H1 (cell line): ENCODE data around the gene SDSL. TPM values are rescaled to one million over a fixed set of nuclear protein-coding genes. Genes with fewer than 3 reads are reported as not detected.

Experiments used
- ASH2L ChIP-seq: fragments of 200-600, 300-600 bp; sonication (generic); IDR thresholded peaks from one replicate; pipeline ENCODE4 v1.7.1; 2017; ENCODE audit warnings: low read length
- BCL11A ChIP-seq, 2 experiments: IDR thresholded peaks; one replicate each; pipeline ENCODE4 v1.6.1; 2011; ENCODE audit warnings: low read depth in 2 of 2, low read length in 2 of 2, mild to moderate bottlenecking in 2 of 2
- CBX8 ChIP-seq: fragments of 300-800, 300-1000 bp; sonication (generic); IDR thresholded peaks from 2 replicates; pipeline ENCODE4 v1.7.1; 2016; ENCODE audit warnings: low read depth, low read length, borderline replicate concordance
- CEBPB ChIP-seq: IDR thresholded peaks from 2 replicates; pipeline ENCODE4 v1.6.1; 2012; ENCODE audit warnings: low read depth, low read length
- CREB1 ChIP-seq: IDR thresholded peaks from 2 replicates; pipeline ENCODE4 v1.6.1; 2012; ENCODE audit warnings: inconsistent platforms
- CTBP2 ChIP-seq: IDR thresholded peaks from 2 replicates; pipeline ENCODE4 v1.7.0; 2011; ENCODE audit warnings: borderline replicate concordance, mild to moderate bottlenecking, moderate library complexity, mixed read lengths, low read length; ENCODE audit not compliant: insufficient read depth, insufficient read length
- EZH2 ChIP-seq: fragments of 200-600 bp; sonication (generic); IDR thresholded peaks from 2 replicates; pipeline ENCODE4 v1.7.1; 2012; ENCODE audit warnings: low read depth, mild to moderate bottlenecking, moderate library complexity, low read length, inconsistent platforms; ENCODE audit not compliant: severe bottlenecking
- FOSL1 ChIP-seq: IDR thresholded peaks from 2 replicates; pipeline ENCODE4 v1.6.1; 2011; ENCODE audit warnings: mild to moderate bottlenecking, low read depth, low read length, moderate library complexity; ENCODE audit not compliant: insufficient read depth
- HDAC2 ChIP-seq, 2 experiments: fragments of 300-600 bp in 1 of 2; sonication (generic) in 1 of 2; IDR thresholded peaks; 2 replicates each; pipeline ENCODE4 v1.6.1; 2011 to 2012; ENCODE audit warnings: low read depth in 2 of 2, low read length in 2 of 2, mild to moderate bottlenecking in 2 of 2, moderate library complexity in 2 of 2, borderline replicate concordance in 1 of 2, inconsistent platforms in 1 of 2
- JUN ChIP-seq: IDR thresholded peaks from 2 replicates; pipeline ENCODE4 v1.6.1; 2011; ENCODE audit warnings: low read depth, mild to moderate bottlenecking, improper control_type of control experiment, low read length
- RAD21 ChIP-seq, 2 experiments: IDR thresholded peaks in 1 of 2; conservative IDR thresholded peaks in 1 of 2; 2 replicates each; pipeline ENCODE4 v1.6.1; 2011; ENCODE audit warnings: low read depth in 2 of 2, low read length in 2 of 2, improper control_type of control experiment in 1 of 2, inconsistent platforms in 1 of 2, mild to moderate bottlenecking in 1 of 2, moderate library complexity in 1 of 2
- SIN3A ChIP-seq, 2 experiments: IDR thresholded peaks in 1 of 2; conservative IDR thresholded peaks in 1 of 2; 2 replicates each; pipeline ENCODE4 v1.6.1; 2011 to 2012; ENCODE audit warnings: low read length in 2 of 2, improper control_type of control experiment in 1 of 2, low read depth in 1 of 2, mild to moderate bottlenecking in 1 of 2
- SUZ12 ChIP-seq: fragments of 200-600 bp; sonication (generic); IDR thresholded peaks from 2 replicates; pipeline ENCODE4 v1.6.1; 2012; ENCODE audit warnings: mild to moderate bottlenecking, inconsistent platforms, low read length, moderate library complexity, mixed read lengths
- polyA plus RNA-seq, 7 experiments: library from polyadenylated mRNA; depleted of rRNA in 3 of 7; stranded (reverse) in 5 of 7; unstranded in 2 of 7; fragments of >200 nt in 5 of 7; fragments of 200-250 nt in 2 of 7; gene quantifications; 1 replicate in 5 of 7; 2 replicates in 1 of 7; 4 replicates in 1 of 7; pipeline versions ENCODE4 v1.2.1 to v1.2.3, GENCODE V29; 2011 to 2013; ENCODE audit warnings: missing spikeins in 2 of 7, mixed read lengths in 2 of 7
- total RNA-seq: library from RNA; stranded (reverse); fragmentation: NEBNext Ultra II Directional; extraction: Animal tissue kit (Norgen Biotek cat#: 25700); gene quantifications from 2 replicates; pipeline ENCODE4 v1.2.1, GENCODE V29; 2021
- TF ChIP-seq, protein P1 (sequence below): IDR thresholded peaks from 2 replicates; pipeline ENCODE4 v1.6.1; 2012; ENCODE audit warnings: inconsistent platforms
- TF ChIP-seq, protein P2 (sequence below): IDR thresholded peaks from 2 replicates; pipeline ENCODE4 v1.6.1; 2012; ENCODE audit warnings: inconsistent platforms

The SDSL gene
- total and polyA plus RNA-seq, 2 of the 8 experiments (the other 6 are each of a cell fraction or from before 2014, with no cell fraction given) = 0.69 to 1.3 TPM

- TF ChIP-seq, protein P1, sequence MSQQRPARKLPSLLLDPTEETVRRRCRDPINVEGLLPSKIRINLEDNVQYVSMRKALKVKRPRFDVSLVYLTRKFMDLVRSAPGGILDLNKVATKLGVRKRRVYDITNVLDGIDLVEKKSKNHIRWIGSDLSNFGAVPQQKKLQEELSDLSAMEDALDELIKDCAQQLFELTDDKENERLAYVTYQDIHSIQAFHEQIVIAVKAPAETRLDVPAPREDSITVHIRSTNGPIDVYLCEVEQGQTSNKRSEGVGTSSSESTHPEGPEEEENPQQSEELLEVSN = no peak
- TF ChIP-seq SIN3A (conservative IDR thresholded peaks at IDR 0.05 in 1 of 2, IDR thresholded peaks at IDR 0.05 in 1 of 2; ENCODE audit: low read depth in 1 of 2, low read length in 2 of 2) (peak; percentile 96 to 99), CBX8 (peak; percentile 95), EZH2 (peak; percentile 79), SUZ12 (peak; percentile 85), BCL11A (IDR thresholded peaks at IDR 0.05; ENCODE audit: low read depth in 2 of 2, low read length in 2 of 2) (no peak), ASH2L (no peak), CREB1 (peak; percentile 44; the same call in 1 of the 2 replicates), JUN (no peak), FOSL1 (no peak), CTBP2 (peak; percentile 37), RAD21 (IDR thresholded peaks at IDR 0.05 in 1 of 2, conservative IDR thresholded peaks at IDR 0.05 in 1 of 2; ENCODE audit: low read depth in 2 of 2, low read length in 2 of 2) (peak; percentile 1 to 36; a peak in 2 of 4 replicates), HDAC2 (IDR thresholded peaks at IDR 0.05; ENCODE audit: borderline replicate concordance in 1 of 2, low read depth in 2 of 2, low read length in 2 of 2) (peak in 1 of 2 experiments; percentile 81; a peak in 2 of 4 replicates), CEBPB (no peak)
- TF ChIP-seq, protein P2, sequence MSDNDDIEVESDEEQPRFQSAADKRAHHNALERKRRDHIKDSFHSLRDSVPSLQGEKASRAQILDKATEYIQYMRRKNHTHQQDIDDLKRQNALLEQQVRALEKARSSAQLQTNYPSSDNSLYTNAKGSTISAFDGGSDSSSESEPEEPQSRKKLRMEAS = peak; percentile 32; the same call in 1 of the 2 replicates
- TF ChIP-seq, all 59 proteins: peak for 16
Measured at GRCh38 chr12:113479590-113480335, 57.6 kb downstream of the SDSL start (continued).
